ENCODE data around the gene TM4SF18.

The TM4SF18 gene

DNA sequence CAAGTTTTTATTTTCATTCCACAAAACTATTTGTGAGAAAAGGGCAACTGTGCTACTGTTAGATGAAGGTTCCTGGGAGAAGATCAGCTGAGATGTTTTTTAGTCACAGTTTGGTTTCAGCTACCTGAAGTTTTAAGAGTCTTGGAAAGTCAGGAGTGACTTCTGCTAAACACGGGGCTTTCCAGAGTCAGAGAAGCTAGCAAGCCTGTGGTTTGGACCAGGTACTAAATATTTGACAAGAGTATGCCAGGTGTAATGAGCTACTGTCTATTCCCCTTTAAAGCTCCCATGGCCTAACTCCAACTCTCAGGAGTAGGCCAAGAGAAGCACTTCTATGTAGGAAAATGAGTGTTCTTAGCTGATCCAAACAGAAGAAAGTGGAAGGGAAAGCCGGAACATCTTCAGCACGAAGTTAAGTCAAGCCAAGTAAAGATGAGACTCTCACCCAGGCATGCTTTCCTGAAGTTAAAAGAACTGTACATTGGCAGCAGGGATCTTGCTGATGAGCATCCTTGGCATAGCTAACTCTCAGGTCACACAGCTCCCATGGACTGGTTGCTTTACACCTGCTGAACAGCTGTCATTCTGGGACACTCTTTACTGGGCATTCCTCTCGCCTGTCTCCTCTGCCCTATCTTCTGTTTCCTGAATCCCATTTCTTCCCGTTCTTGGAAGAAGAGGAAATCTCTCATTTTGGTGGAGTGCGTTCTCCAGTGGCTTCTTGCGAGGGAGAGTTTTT is 22.5 kb downstream of the TM4SF18 start:
- POLR2A ChIA-PET, result no interaction called here
- TF ChIP-seq, protein P1, sequence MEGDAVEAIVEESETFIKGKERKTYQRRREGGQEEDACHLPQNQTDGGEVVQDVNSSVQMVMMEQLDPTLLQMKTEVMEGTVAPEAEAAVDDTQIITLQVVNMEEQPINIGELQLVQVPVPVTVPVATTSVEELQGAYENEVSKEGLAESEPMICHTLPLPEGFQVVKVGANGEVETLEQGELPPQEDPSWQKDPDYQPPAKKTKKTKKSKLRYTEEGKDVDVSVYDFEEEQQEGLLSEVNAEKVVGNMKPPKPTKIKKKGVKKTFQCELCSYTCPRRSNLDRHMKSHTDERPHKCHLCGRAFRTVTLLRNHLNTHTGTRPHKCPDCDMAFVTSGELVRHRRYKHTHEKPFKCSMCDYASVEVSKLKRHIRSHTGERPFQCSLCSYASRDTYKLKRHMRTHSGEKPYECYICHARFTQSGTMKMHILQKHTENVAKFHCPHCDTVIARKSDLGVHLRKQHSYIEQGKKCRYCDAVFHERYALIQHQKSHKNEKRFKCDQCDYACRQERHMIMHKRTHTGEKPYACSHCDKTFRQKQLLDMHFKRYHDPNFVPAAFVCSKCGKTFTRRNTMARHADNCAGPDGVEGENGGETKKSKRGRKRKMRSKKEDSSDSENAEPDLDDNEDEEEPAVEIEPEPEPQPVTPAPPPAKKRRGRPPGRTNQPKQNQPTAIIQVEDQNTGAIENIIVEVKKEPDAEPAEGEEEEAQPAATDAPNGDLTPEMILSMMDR (IDR thresholded peaks at IDR 0.05; ENCODE audit: control extremely low read depth, extremely low read depth, low read depth, missing control alignments), result no peak
- no peak for DNase-seq (ENCODE audit: extremely low spot score)
- CTCF ChIA-PET, result interaction anchor here (0.7 to 1.7 kb wide), 7 partner anchors 12 to 356 kb away, joined by 3 to 5 read pairs (median 3); no protein-coding TSS in a partner anchor

DNA sequence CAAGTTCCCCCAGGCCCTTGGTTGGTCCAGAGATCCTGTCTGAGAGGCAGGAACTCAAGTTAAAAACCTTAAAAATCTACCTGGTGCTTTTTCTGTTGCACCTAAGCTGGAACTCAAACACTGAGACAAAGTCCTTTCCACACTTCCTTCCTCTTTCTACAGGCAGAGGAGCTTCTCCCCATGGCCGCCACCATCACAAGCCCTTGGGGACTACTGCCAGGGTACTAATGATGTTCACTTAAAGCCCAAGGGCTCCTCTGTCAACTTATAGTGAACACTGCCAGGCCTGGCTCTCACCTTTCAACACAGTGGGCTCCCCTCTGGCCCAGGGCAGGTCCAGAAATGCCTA is 26.0 kb downstream of the TM4SF18 start:
- DNase-seq (ENCODE audit: extremely low spot score), result no peak
- ChIA-PET POLR2A (no interaction called here), CTCF (interaction anchor here (1.4 kb wide), 1 partner anchor 9 kb away, joined by 3 read pairs; no protein-coding TSS in a partner anchor)
- TF ChIP-seq, protein P1 (IDR thresholded peaks at IDR 0.05; ENCODE audit: control extremely low read depth, extremely low read depth, low read depth, missing control alignments), result no peak

DNA sequence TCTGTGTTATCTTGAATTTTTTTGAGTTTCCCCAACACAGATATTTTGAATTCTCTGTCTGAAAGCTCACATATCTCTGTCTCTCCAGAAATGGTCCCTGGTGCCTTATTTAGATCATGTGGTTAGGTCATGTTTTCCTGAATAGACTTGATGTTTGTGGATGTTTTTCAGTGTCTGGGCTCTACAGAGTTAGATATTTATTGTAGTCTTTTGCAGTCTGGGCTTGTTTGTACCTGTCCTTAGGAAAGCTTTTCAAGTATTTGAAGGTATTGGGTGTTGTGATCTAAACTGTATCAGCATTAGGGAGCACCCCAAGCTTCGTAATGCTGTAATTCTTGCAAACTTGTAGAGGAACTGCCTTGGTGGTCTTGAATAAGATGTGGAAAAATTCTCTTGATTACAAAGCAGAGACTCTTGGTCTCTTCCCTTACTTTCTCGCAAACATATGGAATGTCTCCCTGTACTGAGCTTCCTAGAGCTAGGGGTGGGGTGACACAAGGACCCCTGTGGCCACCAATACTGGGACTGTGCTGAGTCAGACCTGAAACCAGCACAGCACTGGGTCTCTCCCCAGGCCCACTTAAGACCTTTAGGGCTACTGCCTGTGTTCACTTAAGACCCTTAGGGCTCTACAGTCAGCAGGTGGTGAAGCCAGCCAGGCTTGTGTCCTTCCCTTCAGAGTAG is 26.5 kb downstream of the TM4SF18 start:
- no peak for DNase-seq (ENCODE audit: extremely low spot score)
- POLR2A ChIA-PET, result no interaction called here
- CTCF ChIA-PET, result interaction anchor here (1.4 kb wide), 1 partner anchor 10 kb away, joined by 3 read pairs; no protein-coding TSS in a partner anchor
- TF ChIP-seq, protein P1 (IDR thresholded peaks at IDR 0.05; ENCODE audit: control extremely low read depth, extremely low read depth, low read depth, missing control alignments), result no peak

DNA sequence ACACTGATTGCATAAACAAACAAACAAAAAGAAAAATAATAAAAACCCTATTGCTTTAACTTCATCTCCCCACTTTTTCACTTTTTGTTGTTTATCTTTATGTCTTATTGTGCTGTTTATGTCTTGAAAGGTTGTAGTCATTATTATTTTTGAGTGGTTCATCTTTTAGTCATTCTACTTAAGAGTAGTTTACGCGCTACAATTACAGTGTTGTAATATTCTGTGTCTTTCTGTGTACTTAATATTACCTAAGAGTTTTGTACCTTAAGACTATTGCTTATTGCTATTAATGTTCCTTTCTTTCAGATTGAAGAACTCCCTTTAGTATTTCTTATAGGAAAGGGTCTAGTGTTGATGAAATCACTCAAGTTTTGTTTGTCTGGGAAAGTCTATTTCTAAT is 28.1 kb downstream of the TM4SF18 start:
- no peak for DNase-seq (ENCODE audit: extremely low spot score)
- TF ChIP-seq, protein P1 (IDR thresholded peaks at IDR 0.05; ENCODE audit: control extremely low read depth, extremely low read depth, low read depth, missing control alignments), result no peak
- POLR2A ChIA-PET, result no interaction called here
- CTCF ChIA-PET, result no interaction called here

DNA sequence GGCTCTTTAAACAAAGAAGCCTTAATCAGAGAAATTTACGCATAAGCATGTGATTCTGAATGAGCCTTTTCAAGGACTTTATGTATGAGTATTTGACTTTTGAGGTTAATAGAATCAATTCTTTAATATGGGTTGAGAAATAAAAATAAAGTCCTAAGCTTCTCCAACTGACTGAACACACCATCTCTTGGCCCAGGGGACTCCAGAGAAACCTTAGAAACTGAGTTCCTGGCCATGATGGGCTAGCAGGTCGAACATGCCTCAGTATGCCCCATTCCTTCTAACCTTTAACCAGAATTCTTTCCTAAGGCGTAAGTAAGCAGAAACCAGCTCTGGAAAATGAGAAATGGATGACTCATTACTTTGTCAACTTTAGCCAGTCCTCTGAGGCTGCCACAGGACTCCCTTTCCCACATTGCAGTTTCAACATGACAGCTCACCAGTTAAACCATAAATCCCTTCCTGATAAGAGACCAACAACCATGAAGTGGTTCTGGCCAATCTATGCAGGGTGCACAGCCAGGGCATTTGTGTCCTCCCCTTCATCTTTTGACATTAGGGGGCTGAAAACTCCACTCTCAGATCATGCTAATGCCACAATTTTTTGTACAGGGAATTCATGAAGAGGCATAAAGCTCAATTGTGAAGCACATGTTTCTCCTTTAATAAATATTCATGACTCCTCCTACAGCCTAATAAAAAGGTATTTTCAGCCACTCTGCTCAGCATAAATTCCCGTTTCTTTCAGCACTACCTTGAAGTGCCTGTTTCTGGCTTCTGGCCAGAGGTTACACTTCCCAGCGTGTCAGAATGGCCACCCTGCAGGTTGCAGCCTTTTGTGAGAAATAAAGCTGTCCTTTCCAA is 33.3 kb downstream of the TM4SF18 start:
- TF ChIP-seq, protein P1 (IDR thresholded peaks at IDR 0.05; ENCODE audit: control extremely low read depth, extremely low read depth, low read depth, missing control alignments), result no peak
- POLR2A ChIA-PET, result no interaction called here
- CTCF ChIA-PET, result interaction anchor here (0.9 to 1.4 kb wide), 3 partner anchors 10 to 357 kb away, joined by 3 to 4 read pairs (median 3); no protein-coding TSS in a partner anchor
- no peak for DNase-seq (ENCODE audit: extremely low spot score)

DNA sequence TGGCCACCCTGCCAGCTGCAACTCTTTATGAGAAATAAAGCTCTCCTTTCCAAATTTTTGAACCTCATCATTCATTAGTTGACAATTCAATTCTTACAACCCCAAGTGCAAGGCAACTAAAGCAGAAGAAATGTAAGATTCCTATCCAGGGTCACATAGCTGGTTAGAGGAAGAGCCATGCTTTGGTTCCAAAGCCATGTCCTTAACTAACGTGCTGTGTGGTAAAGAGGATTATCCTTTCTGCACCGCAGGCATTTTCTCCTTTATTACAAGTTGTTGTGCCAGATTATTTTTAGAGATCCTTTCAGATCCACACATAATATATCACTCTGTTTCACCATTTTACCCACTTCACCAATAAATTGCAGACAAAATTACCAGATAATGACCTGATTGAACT is 36.5 kb downstream of the TM4SF18 start:
- ChIA-PET POLR2A (no interaction called here), CTCF (interaction anchor here (1.3 to 3.9 kb wide), 4 partner anchors 12 to 22 kb away, joined by 3 to 13 read pairs (median 4); no protein-coding TSS in a partner anchor)
- DNase-seq (ENCODE audit: extremely low spot score), result no peak
- TF ChIP-seq, protein P1 (IDR thresholded peaks at IDR 0.05; ENCODE audit: control extremely low read depth, extremely low read depth, low read depth, missing control alignments), result no peak
